IPS-18a (cell line): ENCODE data around the gene FLNA.
"Not testable (repeated sequence)": the region's sequence is repeated elsewhere in the genome, so short reads cannot be mapped to it uniquely, and the experiment has no call there.

Source experiments
- H3K27ac ChIP-seq: one replicate; pipeline ENCODE4 v1.5.1; 2013; ENCODE audit warnings: low read length
- H3K27me3 ChIP-seq: one replicate; pipeline ENCODE4 v1.6.1; 2013; ENCODE audit warnings: mild to moderate bottlenecking, low read length; ENCODE audit not compliant: control insufficient read depth, insufficient read depth
- H3K36me3 ChIP-seq: one replicate; pipeline ENCODE4 v1.6.1; 2013; ENCODE audit warnings: low read depth, low read length; ENCODE audit not compliant: control insufficient read depth
- H3K4me1 ChIP-seq: one replicate; pipeline ENCODE4 v1.6.1; 2013; ENCODE audit warnings: low read depth, low read length; ENCODE audit not compliant: control insufficient read depth
- H3K4me3 ChIP-seq: one replicate; pipeline ENCODE4 v1.5.1; 2013; ENCODE audit warnings: low read length
- H3K9ac ChIP-seq: one replicate; pipeline ENCODE4 v1.6.1; 2013; ENCODE audit warnings: mild to moderate bottlenecking, low read length, moderate library complexity
- H3K9me3 ChIP-seq: one replicate; pipeline ENCODE4 v1.6.1; 2013; ENCODE audit warnings: low read depth, low read length; ENCODE audit not compliant: control insufficient read depth

Gene FLNA

DNA sequence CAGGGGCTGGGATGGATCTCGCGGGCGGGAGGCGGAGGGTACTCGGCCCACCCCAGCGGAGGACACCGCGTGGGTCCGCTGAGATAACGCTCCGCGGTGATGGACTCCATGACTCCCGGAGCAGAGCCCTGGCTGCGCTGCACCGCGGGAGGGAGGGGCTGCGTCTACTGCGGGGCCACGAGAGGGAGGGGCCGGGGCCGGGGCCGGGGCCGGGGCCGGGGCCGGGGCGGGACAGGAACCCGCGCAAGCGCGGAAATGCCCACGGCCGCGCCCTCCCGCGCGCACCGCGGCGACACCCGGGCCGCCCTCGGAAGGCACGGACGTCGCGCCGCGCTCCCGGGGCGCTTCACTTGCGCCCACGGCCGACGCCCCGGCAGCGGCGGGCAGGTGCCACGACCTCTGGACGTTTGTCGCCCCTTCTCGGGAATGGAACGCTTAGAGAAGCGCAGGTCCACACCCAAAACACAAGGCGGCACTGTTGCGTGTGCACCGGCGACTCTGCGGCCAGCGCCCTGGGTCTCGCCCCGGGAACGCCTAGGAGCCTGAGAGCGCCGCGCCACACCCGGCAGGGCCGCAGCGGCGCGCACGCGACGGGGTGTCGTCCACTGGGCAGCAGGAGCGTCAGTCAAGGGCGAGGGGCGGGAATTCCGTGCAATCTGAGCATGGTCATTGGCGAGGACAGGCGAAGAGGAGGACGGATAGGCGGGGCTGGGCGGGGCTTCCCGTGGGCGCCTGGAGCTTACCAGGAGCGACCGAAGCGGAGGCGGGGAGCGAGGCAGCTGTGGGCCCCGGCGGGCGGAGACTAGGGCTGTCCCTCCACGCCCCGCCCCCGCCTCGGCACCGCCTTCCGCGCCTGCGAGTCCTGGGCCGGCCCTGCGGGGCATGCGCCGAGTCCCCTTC lies 32.8 kb downstream of the FLNA start:
- not testable (repeated sequence) for H3K9me3 ChIP-seq, H3K27me3 ChIP-seq, H3K9ac ChIP-seq, H3K4me3 ChIP-seq, H3K36me3 ChIP-seq, H3K4me1 ChIP-seq, H3K27ac ChIP-seq

DNA sequence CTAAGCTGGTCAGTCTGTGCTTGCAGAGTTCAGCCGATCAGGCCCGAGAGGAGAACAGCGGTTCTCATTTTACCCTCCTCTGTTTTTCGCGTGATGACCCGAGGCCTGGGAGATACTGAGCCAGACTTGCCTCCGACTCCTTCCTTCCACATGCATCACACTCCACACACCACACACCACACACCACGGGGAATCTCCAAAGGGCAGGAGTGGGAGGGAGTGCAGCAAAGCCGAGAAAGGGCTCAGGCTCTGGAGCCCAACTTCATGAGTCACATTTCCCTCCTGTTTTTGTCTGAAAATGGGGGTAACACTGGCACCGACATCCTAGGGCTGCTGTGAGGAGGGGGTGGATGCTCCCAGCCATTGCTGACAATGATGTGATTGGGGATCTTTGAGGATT lies 39.9 kb downstream of the FLNA start:
- no peaks in the 10 kb centered on the region for H3K36me3 ChIP-seq
- H3K9ac ChIP-seq = no peak overlapping the region
- H3K27ac ChIP-seq = no peak overlapping the region
- no peak overlapping the region for H3K4me3 ChIP-seq
- H3K9me3 ChIP-seq = peaks cover 14% of the 10 kb centered on the region
- no peaks in the 10 kb centered on the region for H3K4me1 ChIP-seq
- no peaks in the 10 kb centered on the region for H3K27me3 ChIP-seq

DNA sequence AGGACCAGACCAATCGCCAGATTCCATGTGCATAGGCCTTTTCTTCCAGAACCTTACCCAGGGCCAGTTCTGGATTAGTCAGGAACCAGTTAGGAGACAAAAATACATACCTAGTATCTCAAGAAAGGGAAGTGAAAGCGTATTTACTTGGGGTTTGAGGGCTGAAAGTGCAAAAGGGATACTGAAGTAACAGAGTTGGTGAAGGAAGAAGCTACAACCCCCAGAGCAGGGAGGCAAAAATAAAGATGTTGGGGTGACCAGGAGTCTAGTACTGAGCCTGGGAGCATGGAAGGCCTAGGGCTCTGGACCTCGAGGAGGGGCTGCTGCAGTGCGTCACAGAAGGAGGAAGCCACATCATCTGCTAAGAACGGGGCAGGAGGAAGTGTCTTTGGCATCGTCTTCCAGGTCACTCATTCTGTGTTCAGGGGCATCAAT lies 40.6 kb downstream of the FLNA start:
- no peaks in the 10 kb centered on the region for H3K4me1 ChIP-seq
- no peaks in the 10 kb centered on the region for H3K36me3 ChIP-seq
- H3K9ac ChIP-seq = no peak overlapping the region
- no peaks in the 10 kb centered on the region for H3K27me3 ChIP-seq
- no peak overlapping the region for H3K27ac ChIP-seq
- H3K4me3 ChIP-seq = no peak overlapping the region
- H3K9me3 ChIP-seq = peaks cover 14% of the 10 kb centered on the region

GRCh38 chrX:154333116-154333515 lies 41.3 kb downstream of the FLNA start:
- Histone ChIP-seq H3K4me1 (no peaks in the 10 kb centered on the region), H3K9ac (no peak overlapping the region), H3K27me3 (no peaks in the 10 kb centered on the region), H3K36me3 (no peaks in the 10 kb centered on the region), H3K27ac (no peak overlapping the region), H3K4me3 (no peak overlapping the region), H3K9me3 (peaks cover 14% of the 10 kb centered on the region)

- Histone ChIP-seq H3K27me3 (no peaks in the 10 kb centered on the region), H3K36me3 (no peaks in the 10 kb centered on the region), H3K4me3 (no peak overlapping the region), H3K9me3 (peaks cover 14% of the 10 kb centered on the region), H3K4me1 (no peaks in the 10 kb centered on the region), H3K27ac (no peak overlapping the region), H3K9ac (no peak overlapping the region)
These were observed 41.9 kb downstream of the FLNA start for GRCh38 chrX:154332561-154332960.

DNA sequence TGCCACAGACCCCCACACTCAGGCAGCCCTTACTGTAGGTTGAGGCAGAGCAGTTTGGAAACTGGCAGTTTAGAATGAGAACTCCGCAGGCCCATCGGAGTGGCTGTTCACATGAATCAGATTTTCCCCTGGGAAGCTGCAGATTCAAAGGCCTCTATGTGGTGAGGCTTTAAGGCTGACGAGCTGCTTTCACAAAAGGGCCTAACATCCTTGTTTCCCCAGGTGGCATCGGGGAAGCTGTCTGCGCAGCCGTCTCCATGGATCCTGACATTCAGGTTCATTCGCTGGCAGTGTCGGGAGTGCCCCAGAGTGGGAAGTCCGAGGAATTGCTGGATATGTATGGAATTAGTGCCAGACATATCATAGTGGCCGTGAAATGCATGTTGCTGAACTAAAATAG lies 45.1 kb downstream of the FLNA start:
- Histone ChIP-seq H3K9me3 (peaks cover 17% of the 10 kb centered on the region), H3K4me1 (no peaks in the 10 kb centered on the region)

DNA sequence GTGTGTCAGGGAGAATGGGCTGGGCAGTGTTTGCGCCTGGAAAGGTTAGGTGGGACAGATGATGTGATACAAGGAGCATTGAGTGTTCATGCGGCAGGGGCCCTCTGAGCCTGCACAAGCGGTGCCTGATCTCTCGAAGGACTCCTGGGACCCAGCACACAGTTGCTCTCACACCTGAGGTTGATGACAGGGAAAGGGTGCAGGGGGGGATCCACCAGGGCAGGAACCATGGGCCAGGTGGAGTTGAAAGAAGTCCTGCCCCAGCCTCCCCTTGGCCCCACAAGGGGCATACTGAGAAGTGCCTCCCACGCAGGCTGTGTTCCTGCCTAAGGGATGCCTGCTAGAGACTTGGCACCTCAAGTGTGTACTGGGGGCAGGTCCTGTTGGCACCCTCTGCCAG lies 45.8 kb downstream of the FLNA start:
- Histone ChIP-seq H3K27ac (no peak overlapping the region), H3K4me1 (no peaks in the 10 kb centered on the region), H3K36me3 (no peaks in the 10 kb centered on the region), H3K9me3 (peaks cover 13% of the 10 kb centered on the region), H3K9ac (no peak overlapping the region), H3K4me3 (no peak overlapping the region), H3K27me3 (no peaks in the 10 kb centered on the region)

More for the DNA sequence above, 45.1 kb downstream of the FLNA start:
- Histone ChIP-seq H3K27ac (no peak overlapping the region), H3K4me3 (no peak overlapping the region), H3K27me3 (no peaks in the 10 kb centered on the region), H3K36me3 (no peaks in the 10 kb centered on the region), H3K9ac (no peak overlapping the region)

DNA sequence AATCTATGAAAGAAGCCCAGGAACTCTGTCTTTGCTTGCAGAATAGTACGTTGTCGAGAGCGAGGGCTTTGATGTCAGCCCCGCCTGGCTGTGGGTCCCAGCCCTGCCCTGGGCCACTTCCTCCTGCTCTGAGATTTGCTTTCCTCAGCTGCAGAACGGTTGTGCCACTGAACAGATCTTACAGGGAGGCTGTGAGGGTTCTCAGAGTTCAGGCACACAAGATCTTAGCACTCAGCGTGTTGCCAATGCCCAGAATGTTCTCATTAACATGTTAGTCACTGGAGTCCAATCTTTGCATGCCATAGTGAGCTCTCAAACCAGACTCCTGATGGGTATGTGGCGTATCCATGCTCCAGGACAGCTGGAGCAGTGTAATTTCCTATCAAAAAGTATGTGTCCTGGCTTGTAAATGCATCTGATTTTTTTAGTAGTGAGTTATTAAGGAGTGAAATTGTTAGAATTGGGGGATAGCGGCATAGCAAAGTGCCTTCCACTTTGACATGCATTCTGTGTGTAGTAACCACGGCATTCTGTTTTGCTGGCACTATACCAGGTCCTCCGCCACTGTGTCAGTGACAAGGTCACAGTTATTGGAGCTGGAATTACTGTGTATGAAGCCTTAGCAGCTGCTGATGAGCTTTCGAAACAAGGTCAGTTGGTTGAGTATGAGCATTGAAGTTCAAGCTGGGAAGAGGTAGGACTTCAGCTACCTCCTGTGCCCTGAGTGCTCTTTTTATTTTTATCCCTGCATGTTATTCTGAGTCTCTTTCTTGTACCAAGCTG lies 47.2 kb downstream of the FLNA start:
- H3K4me1 ChIP-seq = no peaks in the 10 kb centered on the region
- no peaks in the 10 kb centered on the region for H3K27me3 ChIP-seq
- no peaks in the 10 kb centered on the region for H3K36me3 ChIP-seq
- H3K4me3 ChIP-seq = no peak overlapping the region
- peaks cover 13% of the 10 kb centered on the region for H3K9me3 ChIP-seq
- H3K27ac ChIP-seq = no peak overlapping the region
- H3K9ac ChIP-seq = no peak overlapping the region

DNA sequence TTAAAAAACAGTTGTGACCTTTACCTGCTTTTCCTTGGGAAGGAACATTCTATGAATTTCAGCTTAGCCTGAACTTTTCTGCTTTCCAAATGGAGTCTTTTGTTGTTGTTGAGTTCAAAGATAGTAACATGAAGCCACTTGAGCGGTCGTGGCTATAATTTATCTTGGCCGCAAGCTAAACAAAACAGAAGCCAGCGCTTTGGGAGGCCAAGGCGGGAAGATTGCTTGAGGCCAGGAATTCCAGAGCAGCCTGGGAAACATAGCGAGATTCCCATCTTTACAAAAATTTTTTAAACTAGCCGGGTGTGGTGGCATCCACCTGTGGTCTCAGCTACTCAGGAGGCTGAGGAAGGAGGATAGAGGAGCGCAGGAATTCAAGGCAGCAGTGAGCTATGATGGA lies 48.9 kb downstream of the FLNA start:
- Histone ChIP-seq H3K27me3 (no peaks in the 10 kb centered on the region), H3K4me3 (no peak overlapping the region), H3K4me1 (no peaks in the 10 kb centered on the region), H3K9ac (no peak overlapping the region), H3K27ac (no peak overlapping the region), H3K36me3 (no peaks in the 10 kb centered on the region), H3K9me3 (peaks cover 3% of the 10 kb centered on the region)

GRCh38 chrX:154323537-154323936 lies 50.9 kb downstream of the FLNA start:
- H3K27me3 ChIP-seq = no peaks in the 10 kb centered on the region
- H3K4me1 ChIP-seq = no peaks in the 10 kb centered on the region
- no peak overlapping the region for H3K27ac ChIP-seq
- peaks cover 3% of the 10 kb centered on the region for H3K9me3 ChIP-seq
- H3K4me3 ChIP-seq = no peak overlapping the region
- no peak overlapping the region for H3K9ac ChIP-seq
- no peaks in the 10 kb centered on the region for H3K36me3 ChIP-seq

GRCh38 chrX:154322890-154323289 lies 51.5 kb downstream of the FLNA start:
- H3K27ac ChIP-seq = no peak overlapping the region
- peaks cover 3% of the 10 kb centered on the region for H3K9me3 ChIP-seq
- H3K36me3 ChIP-seq = no peaks in the 10 kb centered on the region
- H3K4me1 ChIP-seq = no peaks in the 10 kb centered on the region
- H3K9ac ChIP-seq = no peak overlapping the region
- no peaks in the 10 kb centered on the region for H3K27me3 ChIP-seq
- H3K4me3 ChIP-seq = no peak overlapping the region
